Islet precursor cell (in vitro differentiated cells): Measurements from ENCODE around the gene MAP1S.
"Not testable (repeated sequence)": the region's sequence is repeated elsewhere in the genome, so short reads cannot be mapped to it uniquely, and the experiment has no call there.

Experiments
- DNase-seq: peaks from one replicate; pipeline ENCODE4 v3.0.0-alpha.2; 2018

The MAP1S gene

GRCh38 chr19:17764348-17764747 lies 45.1 kb downstream of the MAP1S start:
- no peak for DNase-seq

- no peak for DNase-seq
These were observed 45.9 kb downstream of the MAP1S start for GRCh38 chr19:17765069-17765618.

GRCh38 chr19:17766543-17767131 lies 47.4 kb downstream of the MAP1S start:
- DNase-seq = peak; percentile 92

GRCh38 chr19:17767559-17767958 lies 48.3 kb downstream of the MAP1S start:
- DNase-seq = no peak

- no peak for DNase-seq
These were observed 51.3 kb downstream of the MAP1S start for GRCh38 chr19:17770613-17771012.

GRCh38 chr19:17772172-17772571 lies 52.9 kb downstream of the MAP1S start:
- no peak for DNase-seq

- peak; percentile 87 for DNase-seq
These were observed 56.1 kb downstream of the MAP1S start for GRCh38 chr19:17775245-17775927.

- DNase-seq = no peak
These were observed 56.9 kb downstream of the MAP1S start for GRCh38 chr19:17775991-17776803.

- not testable (repeated sequence) for DNase-seq
These were observed 58.6 kb downstream of the MAP1S start for GRCh38 chr19:17777840-17778239.

- peak; percentile 93 for DNase-seq
These were observed 59.1 kb downstream of the MAP1S start for GRCh38 chr19:17778251-17778967.

GRCh38 chr19:17778968-17779929 lies 60.0 kb downstream of the MAP1S start:
- DNase-seq = peak; percentile 88

GRCh38 chr19:17780781-17781180 lies 61.5 kb downstream of the MAP1S start:
- no peak for DNase-seq

GRCh38 chr19:17783721-17784120 lies 64.4 kb downstream of the MAP1S start:
- not testable (repeated sequence) for DNase-seq
